Adipocyte (in vitro differentiated cells): Measurements from ENCODE around the gene PNLIPRP3.
A peak's percentile ranks its signal among the peaks of the same experiment; 100 is the strongest.

Source experiments
- DNase-seq: peaks from one replicate; pipeline ENCODE4 v3.0.0-alpha.2; 2015; ENCODE audit warnings: low read depth
- H3K27me3 ChIP-seq: replicated peaks from 2 replicates; pipeline ENCODE4 v1.7.0; 2013; ENCODE audit warnings: mild to moderate bottlenecking, low read length, moderate library complexity; ENCODE audit not compliant: control insufficient read depth, insufficient read depth
- H3K36me3 ChIP-seq: 2 replicates; pipeline ENCODE4 v1.7.0; 2013; ENCODE audit warnings: low read length, mild to moderate bottlenecking, moderate library complexity; ENCODE audit not compliant: control insufficient read depth, insufficient read depth, severe bottlenecking
- H3K4me1 ChIP-seq: 2 replicates; pipeline ENCODE4 v1.7.0; 2013; ENCODE audit warnings: mild to moderate bottlenecking, low read length, moderate library complexity; ENCODE audit not compliant: control insufficient read depth, insufficient read depth
- H3K4me3 ChIP-seq: 2 replicates; pipeline ENCODE4 v1.7.0; 2013; ENCODE audit warnings: mild to moderate bottlenecking, low read length, moderate library complexity
- H3K9ac ChIP-seq: 2 replicates; pipeline ENCODE4 v1.7.0; 2013; ENCODE audit warnings: mild to moderate bottlenecking, low read length, moderate library complexity
- H3K9me3 ChIP-seq: 2 replicates; pipeline ENCODE4 v1.7.0; 2013; ENCODE audit warnings: mild to moderate bottlenecking, low read length, moderate library complexity; ENCODE audit not compliant: control insufficient read depth

The PNLIPRP3 gene

GRCh38 chr10:116417821-116418220, 9.8 kb upstream of the PNLIPRP3 start:
- no peaks in the 10 kb centered on the region for H3K9me3 ChIP-seq
- no peaks in the 10 kb centered on the region for H3K36me3 ChIP-seq
- DNase-seq: no peak
- H3K9ac ChIP-seq: no peak overlapping the region
- no peaks in the 10 kb centered on the region for H3K27me3 ChIP-seq
- H3K4me3 ChIP-seq: no peak overlapping the region
- H3K4me1 ChIP-seq: peaks cover 39% of the 10 kb centered on the region

GRCh38 chr10:116418389-116418788, 9.3 kb upstream of the PNLIPRP3 start:
- Histone ChIP-seq H3K4me1 (peaks cover 39% of the 10 kb centered on the region), H3K27me3 (no peaks in the 10 kb centered on the region), H3K9ac (no peak overlapping the region), H3K9me3 (no peaks in the 10 kb centered on the region), H3K36me3 (no peaks in the 10 kb centered on the region), H3K4me3 (no peak overlapping the region)
- DNase-seq: no peak

- Histone ChIP-seq H3K36me3 (no peaks in the 10 kb centered on the region), H3K4me1 (peaks cover 39% of the 10 kb centered on the region), H3K9me3 (no peaks in the 10 kb centered on the region), H3K9ac (no peak overlapping the region), H3K27me3 (no peaks in the 10 kb centered on the region), H3K4me3 (no peak overlapping the region)
- DNase-seq: no peak
These were observed 5.8 kb upstream of the PNLIPRP3 start for GRCh38 chr10:116421815-116422214.

- DNase-seq: no peak
- Histone ChIP-seq H3K27me3 (no peaks in the 10 kb centered on the region), H3K4me1 (peaks cover 31% of the 10 kb centered on the region), H3K36me3 (no peaks in the 10 kb centered on the region), H3K9ac (no peak overlapping the region), H3K9me3 (no peaks in the 10 kb centered on the region), H3K4me3 (peak overlapping the region; percentile 18)
These were observed 1.8 kb downstream of the PNLIPRP3 start for GRCh38 chr10:116429288-116429977.

GRCh38 chr10:116430288-116430687, 2.6 kb downstream of the PNLIPRP3 start:
- Histone ChIP-seq H3K4me3 (no peak overlapping the region), H3K27me3 (no peaks in the 10 kb centered on the region)

GRCh38 chr10:116431598-116431997, 4.0 kb downstream of the PNLIPRP3 start:
- H3K9ac ChIP-seq: no peak overlapping the region
- peaks cover 31% of the 10 kb centered on the region for H3K4me1 ChIP-seq
- H3K27me3 ChIP-seq: no peaks in the 10 kb centered on the region
- H3K9me3 ChIP-seq: no peaks in the 10 kb centered on the region
- no peak overlapping the region for H3K4me3 ChIP-seq
- H3K36me3 ChIP-seq: no peaks in the 10 kb centered on the region
- DNase-seq: no peak

More at GRCh38 chr10:116430288-116430687, 2.6 kb downstream of the PNLIPRP3 start:
- Histone ChIP-seq H3K9ac (no peak overlapping the region), H3K4me1 (peaks cover 31% of the 10 kb centered on the region), H3K9me3 (no peaks in the 10 kb centered on the region), H3K36me3 (no peaks in the 10 kb centered on the region)
- DNase-seq: no peak

- Histone ChIP-seq H3K9ac (no peak overlapping the region), H3K27me3 (no peaks in the 10 kb centered on the region), H3K9me3 (no peaks in the 10 kb centered on the region), H3K4me1 (peaks cover 4% of the 10 kb centered on the region), H3K4me3 (no peak overlapping the region), H3K36me3 (no peaks in the 10 kb centered on the region)
- DNase-seq: no peak
These were observed 9.5 kb downstream of the PNLIPRP3 start for GRCh38 chr10:116437076-116437692.

GRCh38 chr10:116440330-116441030, 12.8 kb downstream of the PNLIPRP3 start:
- Histone ChIP-seq H3K9me3 (no peaks in the 10 kb centered on the region), H3K27me3 (no peaks in the 10 kb centered on the region), H3K9ac (no peak overlapping the region), H3K4me3 (no peak overlapping the region), H3K4me1 (no peaks in the 10 kb centered on the region), H3K36me3 (no peaks in the 10 kb centered on the region)
- no peak for DNase-seq

GRCh38 chr10:116444527-116445142, 17.0 kb downstream of the PNLIPRP3 start:
- Histone ChIP-seq H3K36me3 (no peaks in the 10 kb centered on the region), H3K9ac (no peak overlapping the region), H3K27me3 (no peaks in the 10 kb centered on the region), H3K4me1 (no peaks in the 10 kb centered on the region), H3K9me3 (no peaks in the 10 kb centered on the region), H3K4me3 (no peak overlapping the region)
- DNase-seq: peak; percentile 50

- peaks cover 6% of the 10 kb centered on the region for H3K9me3 ChIP-seq
- H3K36me3 ChIP-seq: no peaks in the 10 kb centered on the region
- no peaks in the 10 kb centered on the region for H3K27me3 ChIP-seq
- peaks cover 3% of the 10 kb centered on the region for H3K4me1 ChIP-seq
- no peak for DNase-seq
- H3K9ac ChIP-seq: no peak overlapping the region
- no peak overlapping the region for H3K4me3 ChIP-seq
These were observed 23.2 kb downstream of the PNLIPRP3 start for GRCh38 chr10:116450861-116451260.

GRCh38 chr10:116451711-116452337, 24.2 kb downstream of the PNLIPRP3 start:
- Histone ChIP-seq H3K4me3 (no peak overlapping the region), H3K9me3 (peaks cover 6% of the 10 kb centered on the region), H3K36me3 (no peaks in the 10 kb centered on the region), H3K9ac (no peak overlapping the region), H3K27me3 (no peaks in the 10 kb centered on the region), H3K4me1 (peaks cover 3% of the 10 kb centered on the region)
- no peak for DNase-seq
